Activated naive CD4-positive, alpha-beta T cell treated with anti-CD3 and anti-CD28 coated beads for 36 hours (primary cell): ENCODE results near the gene CD320. TPM values are rescaled to one million over a fixed set of nuclear protein-coding genes. Genes with fewer than 3 reads are reported as not detected.
"Not testable (repeated sequence)": the region's sequence is repeated elsewhere in the genome, so short reads cannot be mapped to it uniquely, and the experiment has no call there.

Source experiments
- CTCF ChIA-PET: fragments of 350-600 bp; sonication (Branson Sonifier 250); formaldehyde crosslinking; loops from one replicate; lab custom pipeline; 2021; ENCODE audit warnings: antibody characterized with exemption; lab: Charles Lee
- DNase-seq: peaks from one replicate; pipeline ENCODE4 v3.0.0-alpha.2; 2020
- H3K27ac Mint-ChIP-seq: one replicate; pipeline ENCODE4 v1.8.0; 2021; ENCODE audit warnings: mild to moderate bottlenecking, mixed read lengths
- H3K27me3 Mint-ChIP-seq: one replicate; pipeline ENCODE4 v1.8.0; 2021; ENCODE audit warnings: low read depth, mixed read lengths
- H3K36me3 Mint-ChIP-seq: one replicate; pipeline ENCODE4 v1.8.0; 2021; ENCODE audit warnings: low read depth, mixed read lengths
- H3K4me1 Mint-ChIP-seq: one replicate; pipeline ENCODE4 v1.8.0; 2021; ENCODE audit warnings: low read depth, mixed read lengths
- H3K4me3 Mint-ChIP-seq: one replicate; pipeline ENCODE4 v1.8.0; 2021; ENCODE audit warnings: mild to moderate bottlenecking, moderate library complexity, mixed read lengths
- H3K9me3 Mint-ChIP-seq: one replicate; pipeline ENCODE4 v1.8.0; 2021; ENCODE audit warnings: mixed read lengths
- intact Hi-C: fragments of 100-400 bp; cut with micrococcal nuclease; formaldehyde crosslinking; loops from one replicate; pipeline ENCODE4 v1.15.1; 2023
- total RNA-seq, 2 experiments: library from RNA; stranded (reverse); gene quantifications; one replicate each; pipeline ENCODE4 v1.2.3, GENCODE V29; 2021

CD320 gene
- total RNA-seq, 2 experiments from 2014 or later, result 37.6 to 40.1 TPM

GRCh38 chr19:8316351-8317125, 8.4 kb upstream of the CD320 start:
- DNase-seq, result no peak
- CTCF ChIA-PET, result no interaction called here
- H3K9me3 Mint-ChIP-seq, result no peaks in the 10 kb centered on the region
- intact Hi-C loops, result no loop called here
- H3K27ac Mint-ChIP-seq, result no peak overlapping the region
- peaks cover 14% of the 10 kb centered on the region for H3K4me1 Mint-ChIP-seq
- H3K27me3 Mint-ChIP-seq, result no peaks in the 10 kb centered on the region
- no peak overlapping the region for H3K4me3 Mint-ChIP-seq
- peaks cover 16% of the 10 kb centered on the region for H3K36me3 Mint-ChIP-seq

GRCh38 chr19:8314981-8315640, 7.0 kb upstream of the CD320 start:
- H3K36me3 Mint-ChIP-seq, result peaks cover 13% of the 10 kb centered on the region
- H3K27me3 Mint-ChIP-seq, intact Hi-C loops, H3K9me3 Mint-ChIP-seq, H3K27ac Mint-ChIP-seq, H3K4me3 Mint-ChIP-seq, DNase-seq: not testable (repeated sequence)
- peaks cover 12% of the 10 kb centered on the region for H3K4me1 Mint-ChIP-seq
- CTCF ChIA-PET, result interaction anchor here (0.6 kb wide), 1 partner anchor 48 kb away, joined by 5 read pairs; no protein-coding TSS in a partner anchor

DNA sequence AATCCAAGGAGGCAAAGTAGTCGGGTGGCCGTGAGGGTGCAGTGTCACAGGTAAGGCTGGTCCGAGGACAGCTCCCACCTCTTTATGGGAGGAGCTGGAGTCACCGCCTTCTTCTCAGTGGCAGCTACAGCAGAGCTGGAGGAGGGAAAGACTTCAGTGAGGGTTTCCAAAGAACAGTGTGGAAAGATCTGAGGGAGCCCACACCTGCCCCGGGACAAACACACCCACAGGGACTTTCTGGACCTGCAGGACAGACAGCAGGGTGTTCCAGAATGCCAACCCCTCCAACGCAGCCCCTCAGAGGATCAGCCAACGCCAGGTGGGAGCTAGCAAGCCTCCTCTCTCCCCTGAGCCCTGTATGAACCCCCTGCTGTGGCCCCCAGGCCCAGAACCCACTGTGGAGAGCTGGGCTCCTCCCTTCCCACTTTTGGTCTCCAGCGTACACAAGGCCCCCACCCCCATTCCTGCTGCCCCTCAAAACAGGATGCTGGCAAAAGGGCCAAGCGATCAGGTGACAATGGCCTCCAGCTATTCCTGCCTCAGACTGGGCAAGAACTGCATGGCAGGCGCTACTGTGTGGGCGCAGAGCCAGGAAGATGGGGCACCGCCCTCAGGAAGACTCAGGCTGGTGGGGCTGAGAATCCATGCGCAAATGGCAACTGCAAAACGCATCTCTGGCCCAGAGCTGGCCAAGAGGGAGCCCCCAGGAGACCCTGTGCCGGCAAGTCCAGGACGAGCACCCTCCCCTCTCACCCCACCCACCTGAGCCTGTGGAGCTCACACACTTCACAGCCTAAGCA, 3.5 kb upstream of the CD320 start:
- H3K27me3 Mint-ChIP-seq, result no peaks in the 10 kb centered on the region
- peaks cover 28% of the 10 kb centered on the region for H3K36me3 Mint-ChIP-seq
- peak; percentile 0 for DNase-seq
- H3K27ac Mint-ChIP-seq, result no peak overlapping the region
- no peaks in the 10 kb centered on the region for H3K9me3 Mint-ChIP-seq
- CTCF ChIA-PET, result no interaction called here
- intact Hi-C loops, result no loop called here
- H3K4me3 Mint-ChIP-seq, result no peak overlapping the region
- peaks cover 26% of the 10 kb centered on the region for H3K4me1 Mint-ChIP-seq

DNA sequence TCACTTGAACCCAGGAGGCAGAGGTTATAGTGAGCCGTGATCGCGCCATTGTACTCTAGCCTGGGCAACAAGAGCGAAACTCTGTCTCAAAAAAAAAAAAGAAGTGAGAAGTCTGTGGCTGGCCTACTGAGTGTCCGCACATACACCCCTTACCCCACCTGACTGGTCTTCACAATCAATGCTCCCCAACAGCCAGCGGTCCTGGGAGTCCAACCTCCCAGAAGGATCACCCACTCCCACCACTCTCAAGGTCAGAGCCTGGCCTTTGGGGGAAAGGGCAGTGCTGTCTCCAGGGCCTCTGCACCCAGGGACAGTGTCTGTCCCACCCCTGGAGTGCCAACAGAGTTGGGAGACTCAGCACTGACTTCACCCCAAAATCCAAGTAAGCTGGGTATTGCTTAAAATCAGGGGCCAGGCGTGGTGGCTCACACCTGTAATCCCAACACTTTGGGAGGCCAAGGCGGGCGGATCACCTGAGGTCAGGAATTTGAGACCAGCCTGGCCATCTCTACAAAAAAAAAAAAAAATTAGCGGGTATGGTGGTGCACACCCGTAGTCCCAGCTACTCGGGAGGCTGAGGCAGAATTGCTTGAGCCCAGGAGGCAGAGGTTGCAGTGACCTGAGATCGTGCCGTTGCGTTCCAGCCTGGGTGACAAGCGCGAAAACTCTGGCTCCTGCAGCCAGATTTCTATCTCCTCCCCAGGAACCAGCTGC, 2.3 kb upstream of the CD320 start:
- Mint-ChIP-seq H3K9me3 (no peaks in the 10 kb centered on the region), H3K27me3 (no peaks in the 10 kb centered on the region), H3K4me3 (no peak overlapping the region), H3K4me1 (peaks cover 35% of the 10 kb centered on the region), H3K36me3 (peaks cover 27% of the 10 kb centered on the region), H3K27ac (no peak overlapping the region)
- intact Hi-C loops, result no loop called here
- no peak for DNase-seq
- CTCF ChIA-PET, result no interaction called here

DNA sequence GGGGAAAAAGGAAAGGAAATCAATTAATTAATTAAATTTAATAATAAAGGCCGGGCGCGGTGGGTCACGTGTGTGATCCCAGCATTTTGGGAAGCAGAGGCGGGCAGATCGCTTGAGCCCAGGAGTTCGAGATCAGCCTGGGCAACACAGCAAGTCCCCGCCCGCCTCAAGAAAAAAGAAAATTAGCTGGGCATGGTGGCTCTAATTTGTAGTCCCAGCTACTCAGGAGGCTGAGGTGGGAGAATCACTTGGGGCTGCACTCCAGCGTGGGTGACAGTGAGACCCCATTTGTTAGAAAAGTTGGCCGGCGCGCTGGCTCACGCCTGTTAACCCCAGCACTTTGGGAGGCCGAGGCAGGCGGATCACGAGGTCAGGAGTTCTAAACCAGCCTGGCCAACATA, 733 bp upstream of the CD320 start:
- Mint-ChIP-seq H3K4me1 (peaks cover 39% of the 10 kb centered on the region), H3K9me3 (no peaks in the 10 kb centered on the region), H3K36me3 (peaks cover 28% of the 10 kb centered on the region), H3K27me3 (no peaks in the 10 kb centered on the region), H3K27ac (peak overlapping the region; percentile 90), H3K4me3 (peak overlapping the region; percentile 94)
- DNase-seq, result no peak
- CTCF ChIA-PET, result no interaction called here
- intact Hi-C loops, result loop anchor here (1.0 to 5.0 kb wide), 2 partner anchors 12 to 42 kb away; partner anchors contain the start of genes NDUFA7 and RPS28

GRCh38 chr19:8307400-8307964, 676 bp downstream of the CD320 start:
- intact Hi-C loops, result loop anchor here (5.0 kb wide), 1 partner anchor 40 kb away; no protein-coding TSS in a partner anchor
- H3K4me1 Mint-ChIP-seq, result peaks cover 39% of the 10 kb centered on the region
- H3K27ac Mint-ChIP-seq, result peak overlapping the region; percentile 90
- peak overlapping the region; percentile 94 for H3K4me3 Mint-ChIP-seq
- no peaks in the 10 kb centered on the region for H3K27me3 Mint-ChIP-seq
- H3K9me3 Mint-ChIP-seq, result no peaks in the 10 kb centered on the region
- CTCF ChIA-PET, result interaction anchor here (0.6 kb wide), 1 partner anchor 275 kb away, joined by 4 read pairs; no protein-coding TSS in a partner anchor
- H3K36me3 Mint-ChIP-seq, result peaks cover 27% of the 10 kb centered on the region
- peak; percentile 5 for DNase-seq

DNA sequence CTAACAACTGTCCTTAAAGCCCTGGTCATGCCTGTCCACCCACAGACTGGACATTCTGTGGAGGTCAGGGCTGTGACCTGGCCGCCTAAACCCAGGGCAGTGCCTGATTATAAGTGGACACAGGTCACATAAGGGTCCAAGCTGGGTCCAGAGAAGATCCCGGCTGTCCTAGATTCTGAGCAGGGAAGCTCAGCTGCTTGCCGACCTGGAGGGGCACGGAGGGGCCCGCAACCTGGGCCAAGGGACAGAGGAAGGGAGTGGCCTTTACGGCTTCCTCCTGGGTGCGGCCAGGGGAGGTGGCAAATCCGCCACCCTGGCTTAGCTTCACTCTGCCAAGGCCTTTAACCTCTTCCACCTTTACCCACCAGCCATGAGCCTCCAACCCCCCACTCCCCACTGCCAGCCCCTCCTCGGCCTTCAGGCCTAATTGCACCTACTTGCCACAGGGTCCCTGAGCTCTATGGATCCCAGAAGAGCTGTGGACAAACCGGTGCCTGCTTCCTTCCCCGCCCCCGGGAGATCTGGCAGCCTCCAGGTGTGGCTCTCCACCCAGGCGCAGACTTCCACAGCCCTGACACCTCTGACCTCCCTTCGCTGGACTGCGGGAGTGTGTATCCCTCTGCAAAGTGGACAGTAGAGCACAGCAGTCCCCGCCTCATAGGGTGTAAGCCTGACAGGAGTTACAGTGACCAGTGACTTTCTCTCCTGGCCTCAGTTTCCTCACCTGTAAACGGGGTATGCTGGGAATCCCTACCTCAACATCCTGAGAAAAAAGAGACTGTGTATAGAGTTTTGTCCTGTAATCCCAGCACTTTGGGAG, 1.7 kb downstream of the CD320 start:
- Mint-ChIP-seq H3K27me3 (no peaks in the 10 kb centered on the region), H3K4me1 (peaks cover 39% of the 10 kb centered on the region), H3K9me3 (no peaks in the 10 kb centered on the region), H3K36me3 (peaks cover 30% of the 10 kb centered on the region), H3K27ac (peak overlapping the region; percentile 90), H3K4me3 (peak overlapping the region; percentile 94)
- CTCF ChIA-PET, result interaction anchor here (0.6 to 1.1 kb wide), 3 partner anchors 11 to 276 kb away, joined by 3 to 4 read pairs (median 3); no protein-coding TSS in a partner anchor
- DNase-seq, result no peak
- intact Hi-C loops, result loop anchor here (5.0 kb wide), 1 partner anchor 39 kb away; no protein-coding TSS in a partner anchor

DNA sequence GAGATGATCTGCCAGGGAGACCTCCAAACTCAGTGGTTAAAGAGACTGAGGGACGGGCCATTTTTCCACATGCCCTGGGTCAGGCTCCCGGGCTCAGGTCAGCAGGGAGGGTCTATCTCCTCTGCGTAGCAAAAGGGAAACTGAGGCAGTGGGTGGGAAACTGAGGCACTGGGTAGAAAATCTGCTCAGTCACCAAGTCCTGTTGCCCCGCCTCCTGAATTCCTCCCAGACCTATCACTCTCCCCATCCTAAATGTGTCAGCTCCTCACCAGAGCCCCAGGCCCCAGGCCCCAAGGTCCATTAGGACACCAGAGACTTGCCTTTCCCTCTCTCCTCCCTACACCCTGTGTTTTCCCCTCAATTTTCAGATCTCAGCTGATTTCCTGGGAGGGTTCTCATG, 2.4 kb downstream of the CD320 start:
- no peak overlapping the region for H3K4me3 Mint-ChIP-seq
- intact Hi-C loops, result loop anchor here (5.0 kb wide), 1 partner anchor 38 kb away; no protein-coding TSS in a partner anchor

GRCh38 chr19:8304841-8305621, 3.1 kb downstream of the CD320 start:
- H3K4me3 Mint-ChIP-seq, result no peak overlapping the region
- peaks cover 27% of the 10 kb centered on the region for H3K36me3 Mint-ChIP-seq
- no peaks in the 10 kb centered on the region for H3K9me3 Mint-ChIP-seq
- H3K27ac Mint-ChIP-seq, result no peak overlapping the region
- CTCF ChIA-PET, result interaction anchor here (1.3 kb wide), 1 partner anchor 38 kb away, joined by 5 read pairs; no protein-coding TSS in a partner anchor
- intact Hi-C loops, result loop anchor here (5.0 kb wide), 1 partner anchor 38 kb away; no protein-coding TSS in a partner anchor
- DNase-seq, result peak; percentile 11
- H3K27me3 Mint-ChIP-seq, result no peaks in the 10 kb centered on the region
- peaks cover 39% of the 10 kb centered on the region for H3K4me1 Mint-ChIP-seq

More for the DNA sequence above, 2.4 kb downstream of the CD320 start:
- peak; percentile 0 for DNase-seq
- Mint-ChIP-seq H3K36me3 (peaks cover 27% of the 10 kb centered on the region), H3K9me3 (no peaks in the 10 kb centered on the region), H3K27me3 (no peaks in the 10 kb centered on the region), H3K27ac (no peak overlapping the region), H3K4me1 (peaks cover 39% of the 10 kb centered on the region)
- CTCF ChIA-PET, result interaction anchor here (1.1 to 1.3 kb wide), 2 partner anchors 36 to 39 kb away, joined by 3 to 5 read pairs; no protein-coding TSS in a partner anchor

GRCh38 chr19:8302734-8303133, 5.4 kb downstream of the CD320 start:
- Mint-ChIP-seq H3K4me1 (peaks cover 24% of the 10 kb centered on the region), H3K27ac (no peak overlapping the region), H3K27me3 (no peaks in the 10 kb centered on the region), H3K9me3 (no peaks in the 10 kb centered on the region), H3K36me3 (peaks cover 18% of the 10 kb centered on the region), H3K4me3 (no peak overlapping the region)
- CTCF ChIA-PET, result no interaction called here
- intact Hi-C loops, result no loop called here
- peak; percentile 1 for DNase-seq
